ENCODE data around the gene PHLPP1.

Gene PHLPP1

GRCh38 chr18:62710417-62710816 is 4.9 kb upstream of the PHLPP1 start:
- TF ChIP-seq MAX (IDR thresholded peaks at IDR 0.05; ENCODE audit: low read depth, low read length): no peak
- no peak for TF ChIP-seq MYC (IDR thresholded peaks at IDR 0.05; ENCODE audit: low read depth, low read length)
- TF ChIP-seq POLR2A (IDR thresholded peaks at IDR 0.05; ENCODE audit: extremely low read depth, insufficient read length): no peak
- no peak for TF ChIP-seq CTCF (IDR thresholded peaks at IDR 0.05; ENCODE audit: low read depth, low read length)
- DNase-seq (ENCODE audit: low read depth): no peak
- H3K4me3 ChIP-seq (ENCODE audit: low read depth, low read length): no peak overlapping the region

- no peak overlapping the region for H3K4me3 ChIP-seq (ENCODE audit: low read depth, low read length)
- DNase-seq (ENCODE audit: low read depth): no peak
- no peak for TF ChIP-seq MYC (IDR thresholded peaks at IDR 0.05; ENCODE audit: low read depth, low read length)
- TF ChIP-seq POLR2A (IDR thresholded peaks at IDR 0.05; ENCODE audit: extremely low read depth, insufficient read length): no peak
- no peak for TF ChIP-seq CTCF (IDR thresholded peaks at IDR 0.05; ENCODE audit: low read depth, low read length)
- no peak for TF ChIP-seq MAX (IDR thresholded peaks at IDR 0.05; ENCODE audit: low read depth, low read length)
Measured at GRCh38 chr18:62711781-62712180, 3.6 kb upstream of the PHLPP1 start.

GRCh38 chr18:62713651-62714247 is 1.6 kb upstream of the PHLPP1 start:
- TF ChIP-seq MYC (IDR thresholded peaks at IDR 0.05; ENCODE audit: low read depth, low read length): no peak
- no peak for TF ChIP-seq POLR2A (IDR thresholded peaks at IDR 0.05; ENCODE audit: extremely low read depth, insufficient read length)
- no peak for TF ChIP-seq CTCF (IDR thresholded peaks at IDR 0.05; ENCODE audit: low read depth, low read length)
- no peak overlapping the region for H3K4me3 ChIP-seq (ENCODE audit: low read depth, low read length)
- DNase-seq (ENCODE audit: low read depth): no peak

GRCh38 chr18:62714671-62715435 is 488 bp upstream of the PHLPP1 start:
- peak; percentile 100 for DNase-seq (ENCODE audit: low read depth)
- peak; percentile 57 for TF ChIP-seq MAX (IDR thresholded peaks at IDR 0.05; ENCODE audit: low read depth, low read length)
- TF ChIP-seq MYC (IDR thresholded peaks at IDR 0.05; ENCODE audit: low read depth, low read length): peak; percentile 31; the same call in 1 of the 2 replicates
- no peak for TF ChIP-seq POLR2A (IDR thresholded peaks at IDR 0.05; ENCODE audit: extremely low read depth, insufficient read length)
- TF ChIP-seq CTCF (IDR thresholded peaks at IDR 0.05; ENCODE audit: low read depth, low read length): peak; percentile 59

GRCh38 chr18:62715759-62716615 is 646 bp downstream of the PHLPP1 start:
- no peak for TF ChIP-seq POLR2A (IDR thresholded peaks at IDR 0.05; ENCODE audit: extremely low read depth, insufficient read length)
- DNase-seq (ENCODE audit: low read depth): peak; percentile 77
- peak overlapping the region; percentile 54 for H3K4me3 ChIP-seq (ENCODE audit: low read depth, low read length)

More at GRCh38 chr18:62714671-62715435, 488 bp upstream of the PHLPP1 start:
- peak overlapping the region; percentile 43 for H3K4me3 ChIP-seq (ENCODE audit: low read depth, low read length)

GRCh38 chr18:62716619-62717168 is 1.4 kb downstream of the PHLPP1 start:
- DNase-seq (ENCODE audit: low read depth): peak; percentile 65
- TF ChIP-seq MYC (IDR thresholded peaks at IDR 0.05; ENCODE audit: low read depth, low read length) (no peak), CTCF (IDR thresholded peaks at IDR 0.05; ENCODE audit: low read depth, low read length) (no peak), MAX (IDR thresholded peaks at IDR 0.05; ENCODE audit: low read depth, low read length) (no peak), POLR2A (IDR thresholded peaks at IDR 0.05; ENCODE audit: extremely low read depth, insufficient read length) (no peak)

More at GRCh38 chr18:62716619-62717168, 1.4 kb downstream of the PHLPP1 start:
- H3K4me3 ChIP-seq (ENCODE audit: low read depth, low read length): peak overlapping the region; percentile 78

Data from NB4 (cell line).